Hepatocyte (in vitro differentiated cells): ENCODE results near the gene DDX39A.

Experiments
- CTCF ChIP-seq: fragments of 200-600 bp; sonication (generic); IDR thresholded peaks from 2 replicates; pipeline ENCODE4 v1.5.1; 2016; ENCODE audit warnings: antibody characterized with exemption, mild to moderate bottlenecking; ENCODE audit not compliant: poor library complexity
- EZH2 ChIP-seq: fragments of 200-600 bp; sonication (generic); IDR thresholded peaks from 2 replicates; pipeline ENCODE4 v1.6.1; 2016; ENCODE audit warnings: antibody characterized with exemption, mild to moderate bottlenecking, borderline replicate concordance

GRCh38 chr19:14411938-14412245 is 7.2 kb downstream of the DDX39A start:
- no peak for TF ChIP-seq EZH2
- no peak for TF ChIP-seq CTCF
